K562 (cell line): ENCODE results near the gene TBL1X. TPM values are rescaled to one million over a fixed set of nuclear protein-coding genes. Genes with fewer than 3 reads are reported as not detected.

Source experiments
- ATAC-seq: fragments of 200-7000 bp; cut with Tn5 transposase; 3 replicates; pipeline ENCODE4 v1.9.1; 2020; ENCODE audit warnings: moderate library complexity
- BruUV-seq: library from RNA; stranded (reverse); fragments of 400-500 nt; replicated peaks from 2 replicates; lab custom pipeline; 2021; lab: Mats Ljungman, UMichigan
- CTCF ChIA-PET: fragments of 300-600 bp; formaldehyde crosslinking; extraction: SDS; loops from one replicate; lab custom pipeline; 2021; ENCODE audit warnings: low intra/inter-chr PET ratio; lab: Yijun Ruan, JAX
- POLR2A ChIA-PET: fragments of 300-600, 350-650 bp; sonication (Branson Sonifier 250); formaldehyde crosslinking; extraction: SDS; loops from one replicate; lab custom pipeline; 2021; ENCODE audit warnings: antibody characterized with exemption, inconsistent platforms; lab: Yijun Ruan, JAX
- DNase-seq, 4 experiments: peaks; one replicate each; pipeline versions ENCODE4 v3.0.0 to v3.0.0-alpha.2; 2011 to 2018; ENCODE audit warnings: low spot score in 3 of 4, mixed read lengths in 3 of 4; ENCODE audit errors: extremely low read depth in 1 of 4
- FAIRE-seq: peaks from 2 replicates; lab custom pipeline; 2011; peaks lifted over from hg19 to GRCh38; lab: Jason Lieb, UNC
- H2AFZ ChIP-seq: 2 replicates; pipeline ENCODE4 v1.6.0; 2011; ENCODE audit warnings: low read depth, low read length, control low read depth, inconsistent platforms
- H3K27ac ChIP-seq: fragments of 200-600 bp; 3 replicates; pipeline ENCODE4 v1.8.0; 2011; ENCODE audit warnings: low read depth, mild to moderate bottlenecking, control low read depth, inconsistent platforms, low read length, moderate library complexity, mixed read lengths; ENCODE audit errors: extremely low read depth
- H3K27me3 ChIP-seq, 2 experiments: fragments of 300-600 bp in 1 of 2; 2 replicates in 1 of 2; 3 replicates in 1 of 2; pipeline versions ENCODE4 v1.6.0 to v1.8.0; 2011; ENCODE audit warnings: inconsistent platforms in 2 of 2, low read length in 2 of 2, mild to moderate bottlenecking in 1 of 2, mixed read lengths in 1 of 2, moderate library complexity in 1 of 2; ENCODE audit not compliant: control insufficient read depth in 2 of 2, insufficient read depth in 2 of 2
- H3K36me3 ChIP-seq: fragments of 300-600 bp; 3 replicates; pipeline ENCODE4 v1.8.0; 2011; ENCODE audit warnings: mild to moderate bottlenecking, low read length, inconsistent platforms; ENCODE audit not compliant: control insufficient read depth, insufficient read depth
- H3K4me1 ChIP-seq, 2 experiments: fragments of 200-600 bp in 1 of 2; replicated peaks in 1 of 2; 2 replicates in 1 of 2; 3 replicates in 1 of 2; pipeline versions ENCODE4 v1.5.1 to v1.8.0; 2011; ENCODE audit warnings: inconsistent platforms in 2 of 2, low read length in 2 of 2, mild to moderate bottlenecking in 1 of 2, mixed read lengths in 1 of 2, moderate library complexity in 1 of 2; ENCODE audit not compliant: control insufficient read depth in 2 of 2, insufficient read depth in 2 of 2
- H3K4me2 ChIP-seq: 2 replicates; pipeline ENCODE4 v1.6.1; 2011; ENCODE audit warnings: low read length, control low read depth, inconsistent platforms, mixed read lengths; ENCODE audit not compliant: insufficient read depth
- H3K4me3 ChIP-seq: fragments of 200-600 bp; sonication (generic), shearing (Covaris generic); 2 replicates; pipeline ENCODE4 v1.5.1; 2016; ENCODE audit warnings: control low read depth, inconsistent platforms
- H3K79me2 ChIP-seq: fragments of 200-600 bp; 3 replicates; pipeline ENCODE4 v1.8.0; 2011; ENCODE audit warnings: low read length, inconsistent platforms; ENCODE audit not compliant: control insufficient read depth, insufficient read depth
- H3K9ac ChIP-seq, 2 experiments: 2 replicates each; pipeline versions ENCODE4 v1.6.0 to v1.6.1; 2011; ENCODE audit warnings: low read depth in 2 of 2, low read length in 2 of 2, control low read depth in 1 of 2, inconsistent platforms in 1 of 2, mild to moderate bottlenecking in 1 of 2, mixed read lengths in 1 of 2; ENCODE audit not compliant: insufficient read depth in 1 of 2
- H3K9me1 ChIP-seq: one replicate; pipeline ENCODE4 v1.6.0; 2011; ENCODE audit warnings: inconsistent platforms, mild to moderate bottlenecking, low read length, moderate library complexity; ENCODE audit not compliant: control insufficient read depth, insufficient read depth
- H3K9me3 ChIP-seq: replicated peaks from 2 replicates; pipeline ENCODE4 v1.5.1; 2011; ENCODE audit warnings: low read depth, low read length, inconsistent platforms; ENCODE audit not compliant: control insufficient read depth, insufficient read depth
- H4K20me1 ChIP-seq: replicated peaks from 2 replicates; pipeline ENCODE4 v1.6.1; 2011; ENCODE audit warnings: low read length, inconsistent platforms, mixed read lengths; ENCODE audit not compliant: control insufficient read depth, insufficient read depth
- ASH1L ChIP-seq: fragments of 450-650 bp; IDR thresholded peaks from 2 replicates; pipeline ENCODE4 v1.6.1; 2018; ENCODE audit warnings: borderline replicate concordance, mild to moderate bottlenecking, low read depth; ENCODE audit not compliant: partially characterized antibody
- GTF2B ChIP-seq: IDR thresholded peaks from 2 replicates; pipeline ENCODE4 v1.6.1; 2011; ENCODE audit not compliant: insufficient read length; ENCODE audit errors: extremely low read depth
- GTF2E2 ChIP-seq: fragments of 200-800 bp; sonication (Bioruptor generic); IDR thresholded peaks from 2 replicates; pipeline ENCODE4 v1.6.1; 2016; ENCODE audit warnings: missing genetic modification characterization, missing compliant biosample characterization
- KLF10 ChIP-seq: fragments of 250-450 bp; sonication (Bioruptor Pico); IDR thresholded peaks from 2 replicates; pipeline ENCODE4 v1.6.1; 2021; ENCODE audit warnings: matching md5 sums
- KLF6 ChIP-seq: fragments of 250-450 bp; sonication (Bioruptor Pico); IDR thresholded peaks from 2 replicates; pipeline ENCODE4 v1.4.0; 2020; ENCODE audit warnings: mild to moderate bottlenecking, moderate library complexity, borderline replicate concordance
- MAFK ChIP-seq: IDR thresholded peaks from 2 replicates; pipeline ENCODE4 v1.6.1; 2011; ENCODE audit warnings: low read length, improper control_type of control experiment
- MITF ChIP-seq: IDR thresholded peaks from 2 replicates; pipeline ENCODE4 v1.6.1; 2014; ENCODE audit warnings: antibody characterized with exemption
- MNT ChIP-seq, 2 experiments: fragments of 450-650 bp; conservative IDR thresholded peaks; 2 replicates each; pipeline ENCODE4 v1.6.1; 2017; ENCODE audit warnings: mild to moderate bottlenecking in 2 of 2, moderate library complexity in 2 of 2
- MTA1 ChIP-seq: fragments of 450-650 bp; IDR thresholded peaks from 2 replicates; pipeline ENCODE4 v1.6.1; 2017; ENCODE audit warnings: borderline replicate concordance
- NFIX ChIP-seq: fragments of 250-450 bp; sonication (Bioruptor Pico); IDR thresholded peaks from 2 replicates; pipeline ENCODE4 v1.4.0; 2020; ENCODE audit warnings: low read depth, mild to moderate bottlenecking, moderate library complexity
- PPARD ChIP-seq: fragments of 250-450 bp; sonication (Bioruptor Pico); IDR thresholded peaks from 2 replicates; pipeline ENCODE4 v1.8.0; 2022; ENCODE audit warnings: inconsistent platforms, mild to moderate bottlenecking, moderate library complexity
- RBM22 ChIP-seq: fragments of 200-400 bp; formaldehyde crosslinking; IDR thresholded peaks from 2 replicates; pipeline ENCODE4 v1.6.1; 2018; ENCODE audit warnings: low read length, low read depth; ENCODE audit not compliant: poor library complexity, severe bottlenecking
- STAG1 ChIP-seq: sonication (generic); formaldehyde crosslinking; IDR thresholded peaks from 2 replicates; pipeline ENCODE4 v1.5.0; 2020; ENCODE audit warnings: missing genetic modification reagents, borderline replicate concordance
- ZHX1 ChIP-seq: fragments of 150-350 bp; conservative IDR thresholded peaks from 2 replicates; pipeline ENCODE4 v1.6.1; 2014; ENCODE audit warnings: low read length
- ZNF140 ChIP-seq: fragments of 250-450 bp; sonication (Bioruptor Pico); IDR thresholded peaks from 2 replicates; pipeline ENCODE4 v1.8.0; 2021; ENCODE audit warnings: moderate library complexity, mild to moderate bottlenecking, inconsistent platforms
- ZNF77 ChIP-seq: fragments of 250-450 bp; sonication (Bioruptor Pico); IDR thresholded peaks from 2 replicates; pipeline ENCODE4 v1.5.0; 2020
- WGBS: fragments of 100-300 bp; shearing (Covaris generic); methylation state at CpG from one replicate; pipeline ENCODE4 v1.1.6; 2016; ENCODE audit warnings: low coverage, mixed read lengths; ENCODE audit not compliant: insufficient coverage; ENCODE audit errors: missing lambda C conversion rate; 5-methylcytosine and 5-hydroxymethylcytosine counted together
- in situ Hi-C: fragments of 300-500 bp; cut with MboI; formaldehyde crosslinking; loops from 4 replicates; pipeline ENCODE4 v1.15.0; 2018; ENCODE audit warnings: inconsistent platforms, mixed read lengths
- intact Hi-C: fragments of 100-400 bp; cut with micrococcal nuclease; formaldehyde crosslinking; loops from 2 replicates; pipeline ENCODE4 v1.14.2; 2022
- polyA plus RNA-seq, 8 experiments: library from polyadenylated mRNA; depleted of rRNA in 4 of 8; stranded (reverse) in 5 of 8; unstranded in 3 of 8; fragments of >200 nt; fragmentation: Nextera tagmentation in 2 of 8; fragmentation: Illumina TruSeq in 1 of 8; extraction: Ambion mirVana in 2 of 8; extraction: Trizol in 1 of 8; gene quantifications; 2 replicates each; pipeline versions ENCODE4 v1.2.1 to v1.2.3, GENCODE V29; 2011 to 2014; ENCODE audit warnings: inconsistent platforms in 1 of 8, missing spikeins in 1 of 8
- total RNA-seq, 7 experiments: library from RNA; depleted of rRNA in 6 of 7; stranded (reverse); fragments of >200 nt in 6 of 7; fragmentation: Illumina TruSeq in 2 of 7; extraction: Trizol in 2 of 7; gene quantifications; 2 replicates each; pipeline versions ENCODE4 v1.2.1 to v1.2.3, GENCODE V29; 2011 to 2021; ENCODE audit warnings: low replicate concordance in 1 of 7

TBL1X gene
- total and polyA plus RNA-seq, 9 of the 15 experiments (the other 6 are each of a cell fraction or from before 2014, with no cell fraction given) = 6.0 to 49.6 (median 19.7) TPM

- FAIRE-seq (no peak), ATAC-seq (no peak), DNase-seq (no peak)
- no peaks in the 10 kb centered on the region for H3K9me3 ChIP-seq
- intact Hi-C loops = no loop called here
- ChIA-PET CTCF (no interaction called here), POLR2A (no interaction called here)
- no peaks in the 10 kb centered on the region for H3K9me1 ChIP-seq
- H3K36me3 ChIP-seq = no peaks in the 10 kb centered on the region; the same call in 2 of the 3 replicates
- in situ Hi-C loops = no loop called here
- no peaks in the 10 kb centered on the region for H4K20me1 ChIP-seq
- H2AFZ ChIP-seq = no peak overlapping the region
- no TSS peak for BruUV-seq
- WGBS = 72% methylated on average over 5 of the region's 5 CpGs
- H3K4me3 ChIP-seq = no peak overlapping the region
- H3K4me2 ChIP-seq = no peak overlapping the region
- H3K27me3 ChIP-seq = no peaks in the 10 kb centered on the region
- H3K4me1 ChIP-seq = no peaks in the 10 kb centered on the region
- no peaks in the 10 kb centered on the region; the same call in 2 of the 3 replicates for H3K79me2 ChIP-seq
- no peak overlapping the region for H3K9ac ChIP-seq
- H3K27ac ChIP-seq = no peak overlapping the region
- TF ChIP-seq ASH1L = no peak
- no peak for TF ChIP-seq MTA1
- no peak for TF ChIP-seq KLF10 (CRISPR knock-in tag)
- no peak for TF ChIP-seq NFIX
- no peak for TF ChIP-seq ZNF140 (CRISPR knock-in tag)
- TF ChIP-seq KLF6 = no peak
- TF ChIP-seq ZHX1 = no peak
- TF ChIP-seq MNT (conservative IDR thresholded peaks at IDR 0.05) = no peak
- TF ChIP-seq GTF2E2 = no peak
- no peak for TF ChIP-seq RBM22
- TF ChIP-seq PPARD (CRISPR knock-in tag) = no peak
- no peak for TF ChIP-seq STAG1 (CRISPR knock-in tag)
- no peak for TF ChIP-seq MAFK
- no peak for TF ChIP-seq ZNF77 (CRISPR knock-in tag)
- TF ChIP-seq GTF2B = no peak
- no peak for TF ChIP-seq MITF
Measured at GRCh38 chrX:9595174-9595573, 130.3 kb downstream of the TBL1X start.
